ENCODE measurements around the gene GPLD1. TPM values are rescaled to one million over a fixed set of nuclear protein-coding genes. Genes with fewer than 3 reads are reported as not detected.

GPLD1 gene
- polyA plus RNA-seq, 5 donors = 2.2 to 3.1 (median 2.9) TPM

GRCh38 chr6:24500683-24501082, 11.3 kb upstream of the GPLD1 start:
- no peak for DNase-seq

- no peak for DNase-seq
Measured at GRCh38 chr6:24497254-24497970, 8.0 kb upstream of the GPLD1 start.

- DNase-seq = peak; percentile 57 to 67
Measured at GRCh38 chr6:24494821-24495795, 5.7 kb upstream of the GPLD1 start, which contains the start of gene ALDH5A1. Gene ALDH5A1 (plus strand): TSS chr6:24494969. CDS start chr6:24494997, 28 bp downstream.

- no peak for DNase-seq
Measured at GRCh38 chr6:24493945-24494820, 4.8 kb upstream of the GPLD1 start.

GRCh38 chr6:24492475-24492874, 3.1 kb upstream of the GPLD1 start:
- no peak for DNase-seq

GRCh38 chr6:24490948-24491347, 1.6 kb upstream of the GPLD1 start:
- DNase-seq = no peak

GRCh38 chr6:24489881-24490280, 503 bp upstream of the GPLD1 start:
- no peak for DNase-seq

GRCh38 chr6:24486065-24486464, 3.3 kb downstream of the GPLD1 start:
- DNase-seq = no peak

GRCh38 chr6:24484657-24485323, 4.6 kb downstream of the GPLD1 start:
- DNase-seq = no peak

GRCh38 chr6:24481449-24481848, 7.9 kb downstream of the GPLD1 start:
- no peak for DNase-seq

GRCh38 chr6:24480705-24481104, 8.7 kb downstream of the GPLD1 start:
- DNase-seq = no peak

GRCh38 chr6:24478903-24479302, 10.5 kb downstream of the GPLD1 start:
- no peak for DNase-seq

- no peak for DNase-seq
Measured at GRCh38 chr6:24477070-24477469, 12.3 kb downstream of the GPLD1 start.

- no peak for DNase-seq
Measured at GRCh38 chr6:24476631-24477030, 12.7 kb downstream of the GPLD1 start.

- DNase-seq = no peak
Measured at GRCh38 chr6:24472181-24472580, 17.2 kb downstream of the GPLD1 start.

GRCh38 chr6:24469811-24470210, 19.6 kb downstream of the GPLD1 start:
- DNase-seq = no peak

- DNase-seq = no peak
Measured at GRCh38 chr6:24464253-24465038, 24.9 kb downstream of the GPLD1 start.

- DNase-seq = no peak
Measured at GRCh38 chr6:24460966-24461365, 28.4 kb downstream of the GPLD1 start.

- DNase-seq = no peak
Measured at GRCh38 chr6:24458941-24459340, 30.4 kb downstream of the GPLD1 start.

GRCh38 chr6:24458134-24458533, 31.2 kb downstream of the GPLD1 start:
- DNase-seq = no peak
